ENCODE measurements around the gene MGAT4A. TPM values are rescaled to one million over a fixed set of nuclear protein-coding genes. Genes with fewer than 3 reads are reported as not detected.

Gene MGAT4A
- total and polyA plus RNA-seq, 2 experiments from 2014 or later = 4.4 to 5.6 TPM

- no peak for TF ChIP-seq ZNF462 (CRISPR knock-in tag; IDR thresholded peaks at IDR 0.05)
- TF ChIP-seq STAT1 (IDR thresholded peaks at IDR 0.05; ENCODE audit: unreplicated experiment) = no peak
- no peak for TF ChIP-seq POLR2AphosphoS5 (IDR thresholded peaks at IDR 0.05; ENCODE audit: low read depth)
- no peak for TF ChIP-seq ZNF114 (CRISPR knock-in tag; IDR thresholded peaks at IDR 0.05)
Observed at GRCh38 chr2:98577313-98577712, 153.6 kb downstream of the MGAT4A start (continued).

DNA sequence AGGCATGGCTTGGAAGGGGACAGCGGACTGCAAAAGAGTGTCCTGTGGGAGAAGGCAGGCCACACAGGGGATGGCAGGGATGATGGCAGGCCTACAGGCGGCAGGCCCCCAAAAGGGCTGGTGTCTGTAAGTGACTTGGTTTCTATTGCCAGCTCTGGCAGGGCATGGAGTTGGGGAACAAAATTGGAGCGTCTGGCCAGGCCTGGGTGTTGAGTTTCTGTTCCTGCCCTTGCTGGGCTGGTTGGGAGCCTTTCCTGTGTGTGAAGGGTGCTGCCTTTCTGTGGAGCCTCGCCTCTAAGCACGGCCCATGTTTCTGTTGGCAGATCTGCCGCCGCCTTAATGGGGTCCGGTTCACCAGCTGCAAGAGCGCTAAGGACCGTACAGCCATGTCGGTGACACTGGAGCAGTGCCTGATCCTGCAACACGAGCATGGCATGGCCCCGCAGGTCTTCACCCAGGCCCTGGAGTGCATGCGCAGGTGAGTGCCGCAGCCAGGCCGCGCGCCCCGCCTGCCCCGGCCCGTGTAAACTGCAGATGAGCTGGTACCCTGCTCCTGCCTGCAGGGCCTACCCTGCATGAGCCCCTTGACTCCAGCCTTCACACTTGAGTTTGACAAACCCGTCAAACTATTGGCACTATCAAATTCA lies 154.1 kb downstream of the MGAT4A start:
- Mint-ChIP-seq H3K4me1 (no peaks in the 10 kb centered on the region; the same call in 2 of the 3 replicates), H3K4me3 (no peak overlapping the region), H3K27me3 (ENCODE audit: insufficient read depth, low read depth, poor library complexity) (no peaks in the 10 kb centered on the region), H3K9me3 (no peaks in the 10 kb centered on the region), H3K36me3 (ENCODE audit: low read depth) (peaks cover 19% of the 10 kb centered on the region), H3K27ac (no peak overlapping the region)
- Histone ChIP-seq H2AFZ (no peak overlapping the region), H3K4me2 (no peak overlapping the region), H3K4me1 (ENCODE audit: insufficient read depth) (no peaks in the 10 kb centered on the region), H3K36me3 (ENCODE audit: insufficient read depth) (no peaks in the 10 kb centered on the region; the same call in 1 of the 2 replicates), H4K20me1 (replicated peaks; ENCODE audit: insufficient read depth) (no peaks in the 10 kb centered on the region; the same call in none of the 2 replicates), H3K27ac (ENCODE audit: low read depth) (no peak overlapping the region), H3K4me3 (no peak overlapping the region), H3K27me3 (ENCODE audit: insufficient read depth) (no peaks in the 10 kb centered on the region), H3K79me2 (replicated peaks; ENCODE audit: insufficient read depth) (no peaks in the 10 kb centered on the region), H3K9me2 (ENCODE audit: insufficient read depth) (no peaks in the 10 kb centered on the region), H3F3A (replicated peaks; ENCODE audit: low read depth) (no peaks in the 10 kb centered on the region)
- ATAC-seq (no peak), DNase-seq (ENCODE audit: low spot score) (no peak)
- TF ChIP-seq ZNF462 (CRISPR knock-in tag; IDR thresholded peaks at IDR 0.05) = no peak
- TF ChIP-seq, protein P1, sequence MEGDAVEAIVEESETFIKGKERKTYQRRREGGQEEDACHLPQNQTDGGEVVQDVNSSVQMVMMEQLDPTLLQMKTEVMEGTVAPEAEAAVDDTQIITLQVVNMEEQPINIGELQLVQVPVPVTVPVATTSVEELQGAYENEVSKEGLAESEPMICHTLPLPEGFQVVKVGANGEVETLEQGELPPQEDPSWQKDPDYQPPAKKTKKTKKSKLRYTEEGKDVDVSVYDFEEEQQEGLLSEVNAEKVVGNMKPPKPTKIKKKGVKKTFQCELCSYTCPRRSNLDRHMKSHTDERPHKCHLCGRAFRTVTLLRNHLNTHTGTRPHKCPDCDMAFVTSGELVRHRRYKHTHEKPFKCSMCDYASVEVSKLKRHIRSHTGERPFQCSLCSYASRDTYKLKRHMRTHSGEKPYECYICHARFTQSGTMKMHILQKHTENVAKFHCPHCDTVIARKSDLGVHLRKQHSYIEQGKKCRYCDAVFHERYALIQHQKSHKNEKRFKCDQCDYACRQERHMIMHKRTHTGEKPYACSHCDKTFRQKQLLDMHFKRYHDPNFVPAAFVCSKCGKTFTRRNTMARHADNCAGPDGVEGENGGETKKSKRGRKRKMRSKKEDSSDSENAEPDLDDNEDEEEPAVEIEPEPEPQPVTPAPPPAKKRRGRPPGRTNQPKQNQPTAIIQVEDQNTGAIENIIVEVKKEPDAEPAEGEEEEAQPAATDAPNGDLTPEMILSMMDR (conservative IDR thresholded peaks at IDR 0.05; ENCODE audit: low read depth in 2 of 2) = no peak
- no peak for TF ChIP-seq NANOG (IDR thresholded peaks at IDR 0.05; ENCODE audit: borderline replicate concordance)

Data from GM23338 (cell line).